Calu3 (cell line): ENCODE measurements around the gene CNNM2. TPM values are rescaled to one million over a fixed set of nuclear protein-coding genes. Genes with fewer than 3 reads are reported as not detected.

ENCODE experiments used
- BruUV-seq: library from RNA; stranded (reverse); fragments of 400-500 nt; replicated peaks from 2 replicates; lab custom pipeline; 2021; lab: Mats Ljungman, UMichigan
- CTCF ChIA-PET: fragments of 300-600 bp; sonication (Branson Sonifier 250); formaldehyde crosslinking; loops from one replicate; lab custom pipeline; 2022; ENCODE audit warnings: antibody characterized with exemption; lab: Charles Lee
- DNase-seq: peaks from one replicate; pipeline ENCODE4 v3.0.0; 2022
- H3K27ac Mint-ChIP-seq: one replicate; pipeline ENCODE4 v1.8.0; 2022; ENCODE audit warnings: mixed read lengths; ENCODE audit not compliant: unreplicated experiment
- H3K27me3 Mint-ChIP-seq: one replicate; pipeline ENCODE4 v1.8.0; 2022; ENCODE audit warnings: mixed read lengths; ENCODE audit not compliant: unreplicated experiment
- H3K36me3 Mint-ChIP-seq: one replicate; pipeline ENCODE4 v1.8.0; 2022; ENCODE audit warnings: mild to moderate bottlenecking, moderate library complexity, mixed read lengths; ENCODE audit not compliant: insufficient read depth, unreplicated experiment
- H3K4me1 Mint-ChIP-seq: one replicate; pipeline ENCODE4 v1.8.0; 2022; ENCODE audit warnings: mild to moderate bottlenecking, low read depth, mixed read lengths; ENCODE audit not compliant: unreplicated experiment
- H3K4me3 Mint-ChIP-seq: one replicate; pipeline ENCODE4 v1.8.0; 2022; ENCODE audit warnings: mild to moderate bottlenecking, low read depth, moderate library complexity, mixed read lengths; ENCODE audit not compliant: unreplicated experiment
- H3K9me3 Mint-ChIP-seq: one replicate; pipeline ENCODE4 v1.8.0; 2022; ENCODE audit warnings: low read depth, mixed read lengths; ENCODE audit not compliant: unreplicated experiment
- intact Hi-C: fragments of 100-400 bp; cut with micrococcal nuclease; formaldehyde crosslinking; loops from one replicate; pipeline ENCODE4 v1.10.0; 2022; ENCODE audit not compliant: unreplicated experiment
- total RNA-seq: library from RNA; stranded (reverse); gene quantifications from 2 replicates; pipeline ENCODE4 v1.2.3, GENCODE V29; 2022
- TF ChIP-seq, protein P1 (sequence below): fragments of 200-600 bp; IDR thresholded peaks from one replicate; pipeline ENCODE4 v1.8.0; 2022; ENCODE audit warnings: antibody characterized with exemption; ENCODE audit not compliant: unreplicated experiment

CNNM2 gene
- total RNA-seq, 1 experiment from 2014 or later = 4.2 TPM

- CTCF ChIA-PET = no interaction called here
- H3K9me3 Mint-ChIP-seq = no peaks in the 10 kb centered on the region
- no TSS peak for BruUV-seq
- no peak for DNase-seq
- H3K36me3 Mint-ChIP-seq = no peaks in the 10 kb centered on the region
- H3K4me3 Mint-ChIP-seq = no peak overlapping the region
- H3K27me3 Mint-ChIP-seq = no peaks in the 10 kb centered on the region
- no peak overlapping the region for H3K27ac Mint-ChIP-seq
- no peaks in the 10 kb centered on the region for H3K4me1 Mint-ChIP-seq
- intact Hi-C loops = no loop called here
- TF ChIP-seq, protein P1, sequence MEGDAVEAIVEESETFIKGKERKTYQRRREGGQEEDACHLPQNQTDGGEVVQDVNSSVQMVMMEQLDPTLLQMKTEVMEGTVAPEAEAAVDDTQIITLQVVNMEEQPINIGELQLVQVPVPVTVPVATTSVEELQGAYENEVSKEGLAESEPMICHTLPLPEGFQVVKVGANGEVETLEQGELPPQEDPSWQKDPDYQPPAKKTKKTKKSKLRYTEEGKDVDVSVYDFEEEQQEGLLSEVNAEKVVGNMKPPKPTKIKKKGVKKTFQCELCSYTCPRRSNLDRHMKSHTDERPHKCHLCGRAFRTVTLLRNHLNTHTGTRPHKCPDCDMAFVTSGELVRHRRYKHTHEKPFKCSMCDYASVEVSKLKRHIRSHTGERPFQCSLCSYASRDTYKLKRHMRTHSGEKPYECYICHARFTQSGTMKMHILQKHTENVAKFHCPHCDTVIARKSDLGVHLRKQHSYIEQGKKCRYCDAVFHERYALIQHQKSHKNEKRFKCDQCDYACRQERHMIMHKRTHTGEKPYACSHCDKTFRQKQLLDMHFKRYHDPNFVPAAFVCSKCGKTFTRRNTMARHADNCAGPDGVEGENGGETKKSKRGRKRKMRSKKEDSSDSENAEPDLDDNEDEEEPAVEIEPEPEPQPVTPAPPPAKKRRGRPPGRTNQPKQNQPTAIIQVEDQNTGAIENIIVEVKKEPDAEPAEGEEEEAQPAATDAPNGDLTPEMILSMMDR = no peak
These were observed 13.7 kb upstream of the CNNM2 start for GRCh38 chr10:102904346-102904745.

GRCh38 chr10:102906507-102906906, 11.6 kb upstream of the CNNM2 start:
- no peaks in the 10 kb centered on the region for H3K36me3 Mint-ChIP-seq
- DNase-seq = no peak
- H3K4me1 Mint-ChIP-seq = no peaks in the 10 kb centered on the region
- no TSS peak for BruUV-seq
- CTCF ChIA-PET = no interaction called here
- H3K27ac Mint-ChIP-seq = no peak overlapping the region
- no peaks in the 10 kb centered on the region for H3K9me3 Mint-ChIP-seq
- TF ChIP-seq, protein P1 = no peak
- H3K27me3 Mint-ChIP-seq = no peaks in the 10 kb centered on the region
- intact Hi-C loops = no loop called here
- no peak overlapping the region for H3K4me3 Mint-ChIP-seq

GRCh38 chr10:102914781-102915180, 3.3 kb upstream of the CNNM2 start:
- BruUV-seq = no TSS peak
- Mint-ChIP-seq H3K4me1 (peaks cover 15% of the 10 kb centered on the region), H3K4me3 (no peak overlapping the region), H3K27me3 (no peaks in the 10 kb centered on the region), H3K9me3 (no peaks in the 10 kb centered on the region), H3K27ac (no peak overlapping the region), H3K36me3 (peaks cover 27% of the 10 kb centered on the region)
- intact Hi-C loops = loop anchor here (10.0 kb wide), 1 partner anchor 190 kb away; no protein-coding TSS in a partner anchor
- DNase-seq = no peak
- TF ChIP-seq, protein P1 = no peak
- CTCF ChIA-PET = no interaction called here

- no TSS peak for BruUV-seq
- CTCF ChIA-PET = interaction anchor here (0.6 kb wide), 1 partner anchor 545 kb away, joined by 3 read pairs; no protein-coding TSS in a partner anchor
- Mint-ChIP-seq H3K27ac (peak overlapping the region; percentile 43), H3K4me3 (peak overlapping the region; percentile 98), H3K9me3 (no peaks in the 10 kb centered on the region), H3K4me1 (peaks cover 26% of the 10 kb centered on the region), H3K36me3 (peaks cover 27% of the 10 kb centered on the region), H3K27me3 (no peaks in the 10 kb centered on the region)
- intact Hi-C loops = loop anchor here (10.0 kb wide), 1 partner anchor 191 kb away; no protein-coding TSS in a partner anchor
- TF ChIP-seq, protein P1 = no peak
- no peak for DNase-seq
These were observed 1.9 kb upstream of the CNNM2 start for GRCh38 chr10:102916173-102916572.
